NAMALWA (cell line): ENCODE measurements around the gene DIP2A.
A peak's percentile ranks its signal among the peaks of the same experiment; 100 is the strongest.

Experiments
- DNase-seq: peaks from one replicate; pipeline ENCODE4 v3.0.0-alpha.2; 2015; ENCODE audit warnings: low spot score

DIP2A gene, protein sequence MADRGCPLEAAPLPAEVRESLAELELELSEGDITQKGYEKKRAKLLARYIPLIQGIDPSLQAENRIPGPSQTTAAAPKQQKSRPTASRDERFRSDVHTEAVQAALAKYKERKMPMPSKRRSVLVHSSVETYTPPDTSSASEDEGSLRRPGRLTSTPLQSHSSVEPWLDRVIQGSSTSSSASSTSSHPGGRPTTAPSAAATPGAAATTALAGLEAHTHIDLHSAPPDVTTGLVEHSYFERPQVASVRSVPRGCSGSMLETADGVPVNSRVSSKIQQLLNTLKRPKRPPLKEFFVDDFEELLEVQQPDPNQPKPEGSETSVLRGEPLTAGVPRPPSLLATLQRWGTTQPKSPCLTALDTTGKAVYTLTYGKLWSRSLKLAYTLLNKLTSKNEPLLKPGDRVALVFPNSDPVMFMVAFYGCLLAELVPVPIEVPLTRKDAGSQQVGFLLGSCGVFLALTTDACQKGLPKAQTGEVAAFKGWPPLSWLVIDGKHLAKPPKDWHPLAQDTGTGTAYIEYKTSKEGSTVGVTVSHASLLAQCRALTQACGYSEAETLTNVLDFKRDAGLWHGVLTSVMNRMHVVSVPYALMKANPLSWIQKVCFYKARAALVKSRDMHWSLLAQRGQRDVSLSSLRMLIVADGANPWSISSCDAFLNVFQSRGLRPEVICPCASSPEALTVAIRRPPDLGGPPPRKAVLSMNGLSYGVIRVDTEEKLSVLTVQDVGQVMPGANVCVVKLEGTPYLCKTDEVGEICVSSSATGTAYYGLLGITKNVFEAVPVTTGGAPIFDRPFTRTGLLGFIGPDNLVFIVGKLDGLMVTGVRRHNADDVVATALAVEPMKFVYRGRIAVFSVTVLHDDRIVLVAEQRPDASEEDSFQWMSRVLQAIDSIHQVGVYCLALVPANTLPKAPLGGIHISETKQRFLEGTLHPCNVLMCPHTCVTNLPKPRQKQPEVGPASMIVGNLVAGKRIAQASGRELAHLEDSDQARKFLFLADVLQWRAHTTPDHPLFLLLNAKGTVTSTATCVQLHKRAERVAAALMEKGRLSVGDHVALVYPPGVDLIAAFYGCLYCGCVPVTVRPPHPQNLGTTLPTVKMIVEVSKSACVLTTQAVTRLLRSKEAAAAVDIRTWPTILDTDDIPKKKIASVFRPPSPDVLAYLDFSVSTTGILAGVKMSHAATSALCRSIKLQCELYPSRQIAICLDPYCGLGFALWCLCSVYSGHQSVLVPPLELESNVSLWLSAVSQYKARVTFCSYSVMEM (N-terminal part only)

DNA sequence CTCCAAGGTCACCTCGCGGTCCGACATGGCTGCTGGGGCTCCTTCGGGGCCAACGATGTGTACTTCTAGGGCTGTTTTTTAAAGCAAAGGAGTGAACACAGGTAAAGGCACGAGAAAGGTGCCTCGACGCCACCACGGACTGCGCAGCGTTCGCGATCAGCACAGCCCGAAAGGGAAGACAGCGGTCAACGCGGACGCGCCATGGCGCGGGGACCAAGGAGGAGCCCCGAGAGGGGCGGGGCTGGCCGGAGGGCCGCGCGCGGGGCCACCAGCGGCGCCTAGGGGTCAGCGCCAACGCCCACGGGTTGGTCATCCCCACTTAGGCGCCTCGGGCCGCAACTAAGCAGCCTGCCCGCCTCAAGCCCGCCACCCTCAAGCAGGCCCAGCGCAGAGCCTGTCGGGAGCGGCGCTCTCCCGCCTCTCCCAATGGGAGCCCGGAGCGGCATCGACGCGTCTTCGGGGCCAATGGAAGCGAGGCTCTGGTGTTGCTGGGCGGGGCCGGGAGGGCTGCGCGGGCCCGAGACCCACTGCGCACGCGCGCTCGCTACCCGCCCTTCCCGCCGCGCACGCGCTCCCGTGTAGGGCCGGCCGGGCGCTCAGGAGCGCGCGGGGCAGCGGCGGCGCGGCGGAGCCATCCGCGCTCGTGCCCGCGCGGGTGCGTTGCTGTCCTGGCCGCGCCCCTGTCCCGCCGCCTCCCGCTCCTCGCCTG lies at the start of gene DIP2A:
TSS of gene DIP2A (plus strand) at position 577 of the 709 bp plus-strand sequence. CDS start 241 bp downstream, outside the sequence.
- DNase-seq, result peak; percentile 97

DNA sequence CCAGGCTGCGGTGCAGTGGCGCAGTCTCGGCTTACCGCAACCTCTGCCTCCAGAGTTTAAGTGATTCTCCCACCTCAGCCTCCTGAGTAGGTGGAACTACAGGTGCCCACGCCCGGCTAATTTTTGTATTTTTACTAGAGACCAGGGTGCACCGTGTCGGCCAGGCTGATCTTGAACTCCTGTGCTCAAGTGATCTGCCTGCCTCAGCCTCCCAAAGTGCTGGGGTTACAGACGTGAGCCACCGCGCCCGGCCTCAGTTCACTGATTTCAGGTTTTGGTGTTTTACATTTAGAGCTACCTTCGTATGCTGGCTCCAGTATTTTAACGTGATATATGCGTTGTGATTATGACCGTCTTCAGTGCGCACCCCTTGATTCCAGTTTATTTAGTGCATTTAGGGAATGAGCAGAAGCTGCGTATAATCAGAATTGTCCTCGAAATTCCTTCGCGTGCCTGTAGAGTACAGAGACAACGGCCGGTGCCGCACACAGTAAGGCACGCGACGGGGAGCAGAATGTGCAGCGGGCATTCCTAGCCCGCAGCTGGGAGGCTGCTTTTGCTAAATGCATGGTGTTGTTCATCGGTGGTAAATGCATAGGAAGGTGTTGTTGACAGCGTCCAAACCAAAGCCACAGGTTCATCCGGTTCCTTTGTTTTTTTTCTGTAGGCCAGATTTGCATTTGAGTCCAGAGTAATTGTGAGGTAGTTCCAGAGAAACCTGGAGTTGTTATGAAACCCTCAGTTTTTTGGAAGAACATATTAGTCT lies 48.9 kb upstream of the DIP2A start:
- DNase-seq, result no peak

DNA sequence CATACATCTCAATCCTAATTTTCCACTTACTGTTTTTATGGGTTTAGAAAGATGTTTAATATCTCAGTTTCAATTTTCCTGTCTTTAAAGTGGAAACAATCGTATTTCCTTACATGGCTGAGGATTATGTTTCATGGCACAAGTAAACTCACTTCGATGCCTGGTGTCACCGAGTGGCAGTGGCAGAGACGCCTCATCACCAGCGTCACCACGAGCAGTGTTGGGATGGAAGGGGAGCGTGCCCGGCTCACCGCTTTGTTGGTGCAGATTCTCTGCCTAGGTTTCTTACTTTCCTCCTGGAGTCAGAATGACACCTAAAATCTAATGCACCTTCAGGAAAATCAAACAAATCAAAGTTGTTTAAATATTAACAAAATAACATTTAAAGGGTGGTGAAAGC lies 48.2 kb upstream of the DIP2A start:
- DNase-seq, result no peak

DNA sequence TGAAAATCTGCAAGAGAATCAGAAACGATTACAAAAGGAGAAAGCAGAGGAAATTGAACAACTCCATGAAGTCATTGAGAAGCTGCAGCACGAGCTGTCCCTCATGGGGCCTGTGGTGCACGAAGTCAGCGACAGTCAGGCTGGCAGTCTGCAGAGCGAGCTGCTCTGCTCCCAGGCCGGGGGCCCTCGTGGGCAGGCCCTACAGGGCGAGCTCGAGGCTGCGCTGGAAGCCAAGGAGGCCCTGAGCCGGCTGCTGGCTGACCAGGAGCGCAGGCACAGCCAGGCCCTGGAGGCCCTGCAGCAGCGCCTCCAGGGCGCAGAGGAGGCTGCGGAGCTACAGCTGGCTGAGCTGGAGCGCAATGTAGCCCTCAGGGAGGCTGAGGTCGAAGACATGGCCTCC lies 47.5 kb upstream of the DIP2A start:
- no peak for DNase-seq

DNA sequence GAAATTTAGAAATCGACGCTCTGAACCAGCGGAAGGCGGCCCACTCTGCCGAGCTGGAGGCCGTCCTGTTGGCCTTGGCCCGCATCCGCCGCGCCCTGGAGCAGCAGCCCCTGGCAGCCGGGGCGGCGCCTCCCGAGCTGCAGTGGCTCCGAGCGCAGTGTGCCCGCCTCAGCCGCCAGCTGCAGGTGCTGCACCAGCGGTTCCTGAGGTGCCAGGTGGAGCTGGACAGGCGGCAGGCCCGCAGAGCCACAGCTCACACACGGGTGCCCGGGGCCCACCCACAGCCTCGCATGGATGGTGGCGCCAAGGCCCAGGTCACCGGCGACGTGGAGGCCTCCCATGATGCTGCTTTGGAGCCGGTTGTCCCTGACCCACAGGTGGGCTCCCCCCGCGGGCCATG lies 47.0 kb upstream of the DIP2A start:
- no peak for DNase-seq

DNA sequence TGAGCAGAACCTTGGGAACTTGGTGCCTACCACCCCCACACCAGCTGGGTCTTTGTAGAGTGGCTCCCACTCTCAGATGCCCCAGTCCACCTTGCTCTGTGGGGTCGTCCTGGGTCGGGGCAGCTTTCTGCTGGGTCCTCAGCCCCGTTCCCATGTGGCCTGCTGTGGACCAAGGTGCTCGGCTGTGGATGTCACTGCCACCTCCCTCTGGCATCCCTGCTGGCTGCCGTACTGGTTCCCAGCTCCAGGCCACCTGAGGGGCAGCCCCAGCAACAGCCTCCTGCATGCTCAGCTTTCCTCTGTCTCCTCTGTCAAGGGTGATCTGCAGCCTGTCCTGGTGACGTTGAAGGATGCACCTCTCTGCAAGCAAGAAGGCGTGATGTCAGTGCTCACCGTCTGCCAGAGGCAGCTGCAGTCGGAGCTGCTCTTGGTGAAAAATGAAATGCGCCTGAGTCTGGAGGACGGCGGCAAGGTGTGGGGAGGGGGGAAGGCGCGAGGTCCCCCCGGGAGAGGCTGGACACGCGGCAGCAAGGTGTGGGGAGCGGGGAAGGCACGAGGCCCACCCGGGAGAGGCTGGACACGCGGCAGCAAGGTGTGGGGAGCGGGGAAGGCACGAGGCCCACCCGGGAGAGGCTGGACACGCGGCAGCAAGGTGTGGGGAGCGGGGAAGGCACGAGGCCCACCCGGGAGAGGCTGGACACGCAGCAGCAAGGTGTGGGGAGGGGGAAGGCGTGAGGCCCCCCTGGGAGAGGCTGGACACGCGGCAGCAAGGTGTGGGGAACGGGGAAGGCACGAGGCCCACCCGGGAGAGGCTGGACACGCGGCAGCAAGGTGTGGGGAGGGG lies 45.9 kb upstream of the DIP2A start:
- DNase-seq, result no peak

DNA sequence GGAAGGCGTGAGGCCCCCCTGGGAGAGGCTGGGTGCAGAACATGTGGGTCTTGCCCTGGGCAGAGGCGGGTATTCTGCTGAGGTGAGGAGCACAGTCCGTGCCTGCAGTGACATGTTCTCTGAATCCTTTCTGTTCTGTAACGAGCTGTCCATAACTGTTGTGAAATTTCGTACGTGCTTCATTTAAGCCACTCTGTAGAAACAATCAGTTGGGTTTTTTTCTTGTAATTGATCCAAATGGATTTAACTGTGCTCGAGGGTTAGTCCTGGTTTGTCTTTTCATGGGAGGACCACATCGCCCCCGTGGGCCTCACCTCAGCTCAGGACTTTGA lies 45.4 kb upstream of the DIP2A start:
- DNase-seq, result no peak

DNA sequence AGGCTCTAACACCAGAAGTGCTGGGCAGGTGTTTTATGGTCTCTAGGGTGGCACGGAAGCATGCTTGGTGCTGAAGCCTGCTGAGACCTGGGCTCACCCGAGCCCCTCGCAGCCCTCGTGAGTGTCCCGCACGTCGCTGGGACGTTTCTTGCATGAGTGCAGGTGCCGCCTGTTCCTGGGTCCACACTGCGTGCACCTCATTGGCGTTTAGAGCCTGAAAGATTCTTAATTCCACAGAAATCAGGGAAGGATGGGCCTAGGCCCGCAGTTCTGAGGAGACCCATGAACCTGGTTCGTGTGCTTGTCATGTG lies 43.8 kb upstream of the DIP2A start:
- no peak for DNase-seq

DNA sequence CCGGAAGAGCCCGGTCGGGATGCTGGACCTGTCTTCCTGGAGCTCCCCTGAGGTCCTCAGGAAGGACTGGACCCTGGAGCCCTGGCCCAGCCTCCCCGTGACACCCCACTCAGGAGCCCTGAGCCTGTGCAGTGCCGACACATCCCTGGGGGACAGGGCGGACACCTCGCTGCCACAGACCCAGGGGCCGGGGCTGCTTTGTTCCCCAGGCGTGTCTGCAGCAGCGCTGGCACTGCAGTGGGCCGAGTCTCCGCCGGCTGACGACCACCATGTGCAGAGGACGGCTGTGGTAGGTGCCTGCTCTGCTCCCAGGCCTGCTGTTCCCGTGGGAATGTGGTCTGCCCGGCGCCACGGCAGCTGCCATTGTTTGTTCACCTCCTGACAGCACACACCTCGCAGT lies 42.1 kb upstream of the DIP2A start:
- no peak for DNase-seq

DNA sequence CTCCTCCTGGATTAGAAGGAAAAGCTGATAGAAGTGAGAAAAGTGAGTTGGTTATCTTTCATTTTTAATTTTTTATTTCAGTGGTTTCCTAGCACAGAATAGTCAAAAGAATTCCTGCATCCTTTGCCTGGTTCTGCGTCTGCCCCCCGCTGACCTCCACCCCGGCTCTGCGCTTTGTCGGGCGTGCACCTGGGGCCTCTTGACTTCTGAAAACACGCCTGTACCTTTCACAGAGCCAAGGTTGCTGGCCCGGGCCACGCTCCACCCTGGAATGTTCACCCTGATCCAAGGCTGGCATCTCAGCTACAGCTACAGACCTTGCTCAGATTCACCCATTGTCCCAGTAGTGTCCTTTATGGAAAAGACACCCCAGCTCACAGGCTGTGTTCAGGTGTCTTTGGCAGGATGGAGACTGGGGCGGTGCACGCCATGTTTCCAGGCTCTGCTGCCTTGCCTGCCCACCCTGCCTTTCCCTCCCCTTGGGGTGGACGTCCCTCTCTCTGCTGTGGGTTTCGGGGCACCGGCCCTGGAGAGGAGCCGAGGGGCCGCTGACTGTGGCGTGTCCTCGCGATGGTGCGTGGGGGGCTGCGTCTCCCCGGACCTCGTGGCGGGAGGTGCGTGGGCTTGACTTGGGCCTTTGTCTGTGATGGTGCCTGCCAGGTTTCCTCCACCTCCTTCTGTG lies 40.3 kb upstream of the DIP2A start:
- DNase-seq, result no peak

DNA sequence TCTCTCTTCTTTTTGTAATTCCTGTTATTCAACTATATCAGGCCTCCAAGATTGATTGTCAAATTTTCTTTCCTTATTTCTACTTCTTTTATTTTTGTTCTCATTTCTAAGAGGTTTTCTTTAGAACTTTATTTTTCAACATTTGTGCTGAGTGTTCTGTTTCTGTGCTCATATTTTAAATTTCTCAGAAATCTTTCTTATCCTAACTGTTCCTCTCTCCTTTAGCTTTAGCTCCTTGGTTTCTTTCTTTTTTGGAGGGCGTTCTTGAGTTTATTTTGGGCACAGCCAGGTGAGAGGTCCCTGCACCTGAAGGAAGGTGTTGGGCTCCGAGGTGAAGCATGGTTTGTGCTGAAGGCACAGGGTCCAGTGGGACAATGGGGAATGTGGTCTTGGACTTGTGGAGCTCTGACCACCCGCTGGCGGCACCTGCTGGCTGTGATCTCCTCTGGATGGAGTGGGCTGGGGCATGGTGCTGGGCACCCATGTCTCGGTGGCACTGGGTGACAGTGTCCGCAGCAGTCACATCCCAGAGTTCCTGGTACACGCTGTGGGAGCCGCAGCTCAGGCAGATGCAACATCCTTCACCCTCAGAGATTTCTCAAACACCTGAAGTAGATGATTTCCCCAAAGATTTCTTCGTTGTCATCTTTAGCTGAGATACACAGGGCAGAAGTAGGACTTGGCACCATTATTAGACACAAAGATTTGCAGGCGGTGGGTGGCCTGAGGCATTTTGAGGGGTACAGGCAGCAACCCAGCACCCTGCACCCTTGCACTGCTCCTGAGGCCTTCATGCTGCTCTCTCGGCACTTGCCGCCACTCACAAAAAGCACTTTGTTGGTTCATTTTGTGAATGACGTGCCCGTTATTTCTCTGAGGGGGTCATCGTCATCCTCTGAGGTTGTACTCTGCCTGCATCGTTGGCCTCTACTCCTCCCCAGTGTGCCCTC lies 38.2 kb upstream of the DIP2A start:
- no peak for DNase-seq

DNA sequence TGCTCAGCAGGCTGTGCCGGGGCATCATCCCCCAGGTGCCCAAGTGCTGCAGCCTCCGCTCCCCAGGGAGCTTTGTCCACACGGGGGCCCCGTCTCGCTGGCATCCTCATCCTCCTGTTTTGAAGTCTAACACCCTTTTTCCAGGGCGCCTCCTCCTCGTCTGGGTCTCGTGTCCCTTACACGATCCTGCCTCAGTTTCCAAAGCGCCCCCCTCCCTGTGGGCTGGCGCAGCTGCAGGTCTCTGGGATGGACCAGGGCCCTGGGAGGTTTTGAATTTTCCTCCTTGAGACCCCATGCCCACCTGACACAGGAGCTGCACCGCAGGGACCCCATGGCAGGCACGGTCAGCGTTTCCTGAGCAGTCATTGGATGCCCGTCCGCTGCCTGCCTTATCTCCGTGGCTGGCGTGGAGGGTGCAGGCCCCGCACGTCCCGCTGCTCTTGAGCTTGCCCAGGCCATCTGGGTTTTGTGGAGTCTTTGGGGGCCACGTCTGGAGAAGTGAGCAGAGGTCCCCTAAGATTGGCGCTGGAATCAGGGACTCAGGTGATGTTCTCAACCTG lies 37.4 kb upstream of the DIP2A start:
- DNase-seq, result no peak

DNA sequence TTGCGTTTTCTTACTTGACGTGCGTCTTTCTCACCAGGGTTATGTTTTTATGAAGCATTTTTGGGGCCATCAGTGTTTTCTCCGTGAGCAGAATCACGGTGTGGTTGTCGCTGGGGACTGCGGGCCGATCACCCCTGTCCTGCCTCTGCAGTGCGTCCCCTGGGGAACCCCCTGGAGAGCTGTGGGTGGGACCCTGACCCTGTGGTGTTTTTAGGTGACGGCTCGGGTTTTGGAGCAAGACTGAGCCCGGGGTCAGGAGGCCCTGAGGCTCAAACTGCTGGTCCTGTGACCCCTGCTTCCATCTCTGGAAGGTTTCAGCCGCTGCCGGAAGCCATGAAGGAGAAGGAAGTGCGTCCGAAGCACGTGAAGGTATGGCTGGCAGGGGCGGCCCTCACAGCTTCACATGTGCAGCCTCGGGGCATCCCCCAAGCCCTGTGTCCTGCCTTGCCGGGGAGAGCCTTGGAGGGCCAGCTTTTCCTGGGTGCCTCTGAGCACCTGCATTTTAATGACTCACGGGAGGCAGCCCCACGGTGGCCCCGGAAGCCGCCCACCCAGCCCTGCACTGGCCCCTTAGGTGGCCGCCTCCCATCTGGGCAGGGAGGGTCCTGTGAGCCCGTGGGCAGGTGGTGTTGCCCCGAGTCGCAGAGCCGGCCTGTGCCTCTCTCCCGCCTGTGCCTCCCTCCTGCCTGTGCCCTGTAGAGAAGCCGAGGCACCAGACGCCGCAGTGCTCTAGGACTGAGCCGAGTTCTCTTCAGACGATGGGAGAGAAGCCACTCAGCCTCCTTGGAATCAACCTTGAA lies 36.7 kb upstream of the DIP2A start:
- no peak for DNase-seq

DNA sequence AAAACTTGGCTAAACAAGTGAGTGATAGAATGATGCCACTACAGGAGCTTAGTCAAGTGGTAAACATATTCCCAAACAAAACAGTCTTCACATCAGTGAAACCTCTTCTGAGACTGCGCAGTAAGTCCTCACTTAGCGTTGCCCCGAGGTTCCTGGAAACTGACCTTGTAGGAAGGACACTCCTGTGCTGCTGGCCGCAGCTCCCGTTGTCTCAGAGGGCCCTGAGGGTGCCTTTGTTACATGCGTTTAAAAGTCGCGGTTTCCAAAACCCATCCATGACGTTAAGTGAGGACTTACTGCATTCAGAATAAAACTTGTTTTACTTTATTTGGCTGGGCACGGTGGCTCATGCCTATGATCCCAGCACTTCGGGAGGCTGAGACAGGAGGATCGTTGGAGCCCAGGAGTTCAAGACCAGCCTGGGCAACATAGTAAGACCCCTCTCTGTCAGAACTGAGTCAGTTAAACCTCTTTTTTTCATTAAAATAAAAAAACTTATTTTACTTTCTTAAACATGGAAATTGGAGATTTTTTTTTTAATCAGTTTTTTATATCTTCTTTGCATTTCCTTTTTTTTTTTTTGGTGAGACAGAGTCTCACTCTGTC lies 36.0 kb upstream of the DIP2A start:
- no peak for DNase-seq

DNA sequence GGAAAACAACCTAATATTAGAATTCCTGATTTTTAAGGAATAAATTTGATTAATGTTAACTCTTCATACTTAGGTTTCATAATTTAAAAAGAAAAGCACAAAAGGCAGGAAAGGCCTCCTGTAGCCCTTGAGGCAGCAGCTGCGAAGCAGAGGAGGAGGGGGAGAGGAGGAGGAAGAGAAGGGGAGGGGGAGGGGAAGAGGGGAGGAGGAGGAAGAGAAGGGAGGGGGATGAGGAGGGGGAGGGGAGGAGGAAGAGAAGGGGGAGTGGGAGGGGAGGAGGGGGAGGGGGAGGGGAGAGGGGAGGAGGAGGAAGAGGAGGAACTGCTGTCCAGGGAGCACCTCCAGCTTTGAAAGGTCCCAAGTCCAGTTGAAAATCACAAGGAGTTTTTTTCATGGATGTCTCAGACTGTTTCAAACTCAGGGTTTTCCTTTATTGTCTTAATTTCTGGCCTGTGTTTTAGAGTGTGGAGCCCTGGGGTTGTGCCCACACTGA lies 35.1 kb upstream of the DIP2A start:
- DNase-seq, result no peak

DNA sequence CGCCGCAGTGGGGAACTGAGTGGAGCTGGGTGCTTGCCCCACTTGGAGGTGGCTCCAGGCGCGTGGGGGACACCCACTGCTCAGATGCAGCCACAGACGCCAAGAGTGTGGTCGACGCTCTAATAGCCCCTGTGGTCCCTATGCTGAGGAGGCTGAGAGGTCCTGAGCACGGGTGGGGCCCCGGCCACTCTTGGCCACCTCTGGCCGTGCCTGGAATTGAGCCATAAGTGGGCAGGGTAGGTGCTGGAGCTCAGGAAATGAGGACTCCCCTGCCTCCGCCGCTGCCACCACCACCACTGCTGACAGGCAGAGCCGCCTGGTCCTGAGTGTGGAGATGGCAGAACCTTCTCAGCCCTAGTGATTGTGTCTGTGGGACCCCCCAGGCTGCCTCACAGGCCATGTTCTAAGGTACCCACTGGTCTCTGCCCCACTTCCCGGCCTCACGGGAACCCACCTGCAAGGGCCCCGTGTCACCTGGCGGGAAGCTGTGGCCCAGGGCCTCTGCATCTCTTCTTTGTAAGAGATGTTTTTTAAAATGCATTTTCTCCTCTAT lies 34.6 kb upstream of the DIP2A start:
- DNase-seq, result no peak

DNA sequence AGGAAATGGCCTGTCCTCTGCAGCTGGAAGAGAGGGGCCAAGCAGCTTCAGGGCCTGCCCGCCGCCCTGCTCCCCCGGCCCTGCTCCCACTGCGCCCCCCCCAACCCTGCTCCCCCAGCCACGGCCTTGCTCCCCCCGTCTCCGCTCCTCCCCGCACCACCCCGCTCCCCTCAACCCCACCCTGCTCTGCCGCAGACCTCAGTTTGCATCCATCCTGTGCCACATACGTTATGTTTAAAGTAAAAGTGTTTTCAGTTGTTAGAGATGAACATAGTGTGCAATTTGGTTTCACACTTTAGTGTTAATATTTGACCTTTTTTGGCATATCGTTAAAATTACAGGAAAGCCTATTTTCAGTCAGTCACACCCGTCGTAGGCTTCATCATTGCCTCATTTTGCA lies 34.1 kb upstream of the DIP2A start:
- no peak for DNase-seq
